Measurements from ENCODE around the gene TECPR2. TPM values are rescaled to one million over a fixed set of nuclear protein-coding genes. Genes with fewer than 3 reads are reported as not detected.
"Not testable (repeated sequence)": the region's sequence is repeated elsewhere in the genome, so short reads cannot be mapped to it uniquely, and the experiment has no call there.

Gene TECPR2
- total and polyA plus RNA-seq, 4 experiments from 2014 or later: 0.89 to 12.6 (median 7.8) TPM

GRCh38 chr14:102516531-102517391 is 154.0 kb downstream of the TECPR2 start:
- Mint-ChIP-seq H3K4me1 (peaks cover 3 to 9% (median 4%) of the 10 kb centered on the region in 4 donors), H3K27me3 (peaks cover 2 to 3% of the 10 kb centered on the region in 2 donors), H3K27ac (peak overlapping the region in 3 of 7 donors; percentile 46 to 59 (median 55)), H3K9me3 (no peaks in the 10 kb centered on the region), H3K36me3 (no peaks in the 10 kb centered on the region), H3K4me3 (peak overlapping the region; percentile 75 to 89 (median 84))
- POLR2A ChIA-PET (ENCODE audit: partially characterized antibody): interaction anchor here (1.4 to 2.1 kb wide), 2 partner anchors 15 to 78 kb away, joined by 4 to 6 read pairs; no protein-coding TSS in a partner anchor
- peaks cover 9% of the 10 kb centered on the region for H3K4me1 ChIP-seq (ENCODE audit: insufficient read depth, low read length)
- intact Hi-C loops (cut with micrococcal nuclease): loop anchor here (5.0 kb wide), 2 partner anchors 199 to 554 kb away; partner anchors contain the start of genes DYNC1H1 and ZNF839
- H3K4me3 ChIP-seq (ENCODE audit: low read length in 2 of 2): peak overlapping the region in 1 of 2 donors; percentile 64
- H3K27ac ChIP-seq (ENCODE audit: low read depth, low read length): peak overlapping the region; percentile 31
- CTCF ChIA-PET (ENCODE audit: partially characterized antibody): interaction anchor here (0.6 to 12.2 kb wide), 13 partner anchors 8 to 200 kb away, joined by 3 to 252 read pairs (median 3); no protein-coding TSS in a partner anchor
- no peaks in the 10 kb centered on the region for H3K9me3 ChIP-seq (ENCODE audit: control insufficient read depth in 1 of 2, low read length in 2 of 2)
- H3K27me3 ChIP-seq (ENCODE audit: insufficient read depth, low read length): no peaks in the 10 kb centered on the region
- DNase-seq: peak in 4 of 5 donors; percentile 49 to 71 (median 57)
- H3K36me3 ChIP-seq (ENCODE audit: insufficient read depth, low read length): no peaks in the 10 kb centered on the region

- ChIA-PET CTCF (ENCODE audit: partially characterized antibody) (interaction anchor here (0.9 to 12.2 kb wide), 4 partner anchors 17 to 203 kb away, joined by 3 to 252 read pairs (median 5); no protein-coding TSS in a partner anchor), POLR2A (ENCODE audit: partially characterized antibody) (interaction anchor here (1.4 kb wide), 1 partner anchor 79 kb away, joined by 5 read pairs; no protein-coding TSS in a partner anchor)
- Mint-ChIP-seq H3K4me3 (peak overlapping the region; percentile 68 to 82 (median 70)), H3K27me3 (peaks cover 2 to 3% of the 10 kb centered on the region in 2 donors), H3K9me3 (no peaks in the 10 kb centered on the region), H3K36me3 (no peaks in the 10 kb centered on the region), H3K4me1 (peaks cover 3 to 8% (median 4%) of the 10 kb centered on the region in 4 donors), H3K27ac (peak overlapping the region in 4 of 7 donors; percentile 27 to 86 (median 50))
- DNase-seq: no peak
- intact Hi-C loops (cut with micrococcal nuclease): loop anchor here (5.0 kb wide), 2 partner anchors 200 to 555 kb away; partner anchors contain the start of genes DYNC1H1 and ZNF839
- Histone ChIP-seq H3K27ac (ENCODE audit: low read depth, low read length) (peak overlapping the region; percentile 31), H3K27me3 (ENCODE audit: insufficient read depth, low read length) (no peaks in the 10 kb centered on the region), H3K4me1 (ENCODE audit: insufficient read depth, low read length) (peaks cover 9% of the 10 kb centered on the region), H3K36me3 (ENCODE audit: insufficient read depth, low read length) (no peaks in the 10 kb centered on the region), H3K9me3 (ENCODE audit: control insufficient read depth in 1 of 2, low read length in 2 of 2) (no peaks in the 10 kb centered on the region), H3K4me3 (ENCODE audit: low read length in 2 of 2) (peak overlapping the region in 1 of 2 donors; percentile 64)
These were observed 154.8 kb downstream of the TECPR2 start for GRCh38 chr14:102517392-102518062.

GRCh38 chr14:102518063-102518648 is 155.4 kb downstream of the TECPR2 start:
- H3K27ac ChIP-seq (ENCODE audit: low read depth, low read length): no peak overlapping the region
- no peaks in the 10 kb centered on the region for H3K9me3 ChIP-seq (ENCODE audit: control insufficient read depth in 1 of 2, low read length in 2 of 2)
- peak overlapping the region in 1 of 7 donors; percentile 5 for H3K27ac Mint-ChIP-seq
- intact Hi-C loops (cut with micrococcal nuclease): loop anchor here (5.0 kb wide), 2 partner anchors 201 to 556 kb away; partner anchors contain the start of genes DYNC1H1 and ZNF839
- peaks cover 13% of the 10 kb centered on the region for H3K4me1 ChIP-seq (ENCODE audit: insufficient read depth, low read length)
- H3K4me1 Mint-ChIP-seq: peaks cover 6 to 12% (median 8%) of the 10 kb centered on the region in 4 donors
- ChIA-PET CTCF (ENCODE audit: partially characterized antibody) (interaction anchor here (0.9 to 12.2 kb wide), 4 partner anchors 18 to 204 kb away, joined by 3 to 252 read pairs (median 5); no protein-coding TSS in a partner anchor), POLR2A (ENCODE audit: partially characterized antibody) (interaction anchor here (0.7 to 1.4 kb wide), 2 partner anchors 8 to 80 kb away, joined by 3 to 5 read pairs; partner anchors contain the start of gene ANKRD9)
- no peaks in the 10 kb centered on the region for H3K36me3 Mint-ChIP-seq
- H3K27me3 Mint-ChIP-seq: peaks cover 2 to 3% of the 10 kb centered on the region in 2 donors
- H3K27me3 ChIP-seq (ENCODE audit: insufficient read depth, low read length): no peaks in the 10 kb centered on the region
- no peak for DNase-seq
- H3K9me3 Mint-ChIP-seq: no peaks in the 10 kb centered on the region
- H3K36me3 ChIP-seq (ENCODE audit: insufficient read depth, low read length): no peaks in the 10 kb centered on the region
- no peak overlapping the region for H3K4me3 ChIP-seq (ENCODE audit: low read length in 2 of 2)
- peak overlapping the region; percentile 47 to 70 (median 66) for H3K4me3 Mint-ChIP-seq

GRCh38 chr14:102519709-102520108 is 157.0 kb downstream of the TECPR2 start:
- H3K27me3 ChIP-seq (ENCODE audit: insufficient read depth, low read length); H3K36me3 ChIP-seq (ENCODE audit: insufficient read depth, low read length); DNase-seq; H3K27me3 Mint-ChIP-seq; H3K36me3 Mint-ChIP-seq; H3K9me3 ChIP-seq (ENCODE audit: control insufficient read depth in 1 of 2, low read length in 2 of 2); H3K4me3 ChIP-seq (ENCODE audit: low read length in 2 of 2); H3K9me3 Mint-ChIP-seq; H3K27ac ChIP-seq (ENCODE audit: low read depth, low read length); POLR2A ChIA-PET (ENCODE audit: partially characterized antibody): not testable (repeated sequence)
- H3K4me1 ChIP-seq (ENCODE audit: insufficient read depth, low read length): peaks cover 25% of the 10 kb centered on the region
- H3K4me3 Mint-ChIP-seq: peak overlapping the region in 1 of 8 donors; percentile 7
- peaks cover 7 to 25% (median 16%) of the 10 kb centered on the region in 4 donors for H3K4me1 Mint-ChIP-seq
- CTCF ChIA-PET (ENCODE audit: partially characterized antibody): interaction anchor here (12.2 kb wide), 1 partner anchor 81 kb away, joined by 252 read pairs; no protein-coding TSS in a partner anchor
- intact Hi-C loops (cut with micrococcal nuclease): loop anchor here (5.0 kb wide), 3 partner anchors 202 to 557 kb away; partner anchors contain the start of genes DYNC1H1 and ZNF839
- peak overlapping the region in 1 of 7 donors; percentile 2 for H3K27ac Mint-ChIP-seq

GRCh38 chr14:102523200-102523568 is 160.4 kb downstream of the TECPR2 start:
- ChIA-PET POLR2A (ENCODE audit: partially characterized antibody) (interaction anchor here (2.9 kb wide), 1 partner anchor 71 kb away, joined by 9 read pairs; no protein-coding TSS in a partner anchor), CTCF (ENCODE audit: partially characterized antibody) (interaction anchor here (0.7 to 12.2 kb wide), 5 partner anchors 15 to 84 kb away, joined by 3 to 252 read pairs (median 6); no protein-coding TSS in a partner anchor)
- Histone ChIP-seq H3K27me3 (ENCODE audit: insufficient read depth, low read length) (no peaks in the 10 kb centered on the region), H3K27ac (ENCODE audit: low read depth, low read length) (no peak overlapping the region), H3K4me1 (ENCODE audit: insufficient read depth, low read length) (peaks cover 22% of the 10 kb centered on the region), H3K9me3 (ENCODE audit: control insufficient read depth in 1 of 2, low read length in 2 of 2) (no peaks in the 10 kb centered on the region), H3K4me3 (ENCODE audit: low read length in 2 of 2) (no peak overlapping the region), H3K36me3 (ENCODE audit: insufficient read depth, low read length) (no peaks in the 10 kb centered on the region)
- no peak for DNase-seq
- Mint-ChIP-seq H3K4me1 (peaks cover 14 to 30% (median 24%) of the 10 kb centered on the region in 4 donors), H3K9me3 (no peaks in the 10 kb centered on the region), H3K36me3 (no peaks in the 10 kb centered on the region), H3K4me3 (peak overlapping the region; percentile 29 to 78 (median 67)), H3K27ac (peak overlapping the region in 5 of 7 donors; percentile 23 to 71 (median 25)), H3K27me3 (no peaks in the 10 kb centered on the region)
- intact Hi-C loops (cut with micrococcal nuclease): loop anchor here (5.0 kb wide), 1 partner anchor 394 kb away; no protein-coding TSS in a partner anchor
